Heart right ventricle (tissue), 16 donors: Measurements from ENCODE around the gene SLC38A2. TPM values are rescaled to one million over a fixed set of nuclear protein-coding genes. Genes with fewer than 3 reads are reported as not detected.

ENCODE experiments used
- ATAC-seq, 8 donors: fragments of 200-7000 bp; cut with Tn5 transposase; one replicate each; pipeline ENCODE4 v1.9.1; 2020; ENCODE audit warnings: mild to moderate bottlenecking in 8 of 8, moderate library complexity in 8 of 8, moderate number of reproducible peaks in 1 of 8
- DNase-seq, 2 donors: peaks; one replicate each; pipeline ENCODE4 v3.0.0-alpha.2; 2020
- H3K27ac ChIP-seq, 10 donors: fragments of 200-600 bp; sonication (generic) in 2 of 10; one replicate each; pipeline versions ENCODE4 v1.5.0 to v1.8.0; 2020 to 2022; ENCODE audit warnings: mild to moderate bottlenecking in 3 of 10
- H3K27me3 ChIP-seq, 7 donors: fragments of 200-600 bp; one replicate each; pipeline ENCODE4 v1.8.0; 2021 to 2022; ENCODE audit warnings: mild to moderate bottlenecking in 2 of 7
- H3K36me3 ChIP-seq, 9 donors: fragments of 200-600 bp; sonication (generic) in 1 of 9; one replicate each; pipeline versions ENCODE4 v1.5.0 to v1.8.0; 2020 to 2022; ENCODE audit warnings: mild to moderate bottlenecking in 2 of 9
- H3K4me1 ChIP-seq, 9 donors: fragments of 200-600 bp; sonication (generic) in 1 of 9; one replicate each; pipeline versions ENCODE4 v1.5.0 to v1.8.0; 2020 to 2022; ENCODE audit warnings: mild to moderate bottlenecking in 4 of 9
- H3K4me3 ChIP-seq, 10 donors: fragments of 200-600 bp; sonication (generic) in 2 of 10; one replicate each; pipeline versions ENCODE4 v1.5.0 to v1.8.0; 2020 to 2022; ENCODE audit warnings: mild to moderate bottlenecking in 7 of 10, moderate library complexity in 2 of 10
- H3K9me3 ChIP-seq, 11 donors: fragments of 200-600 bp in 10 of 11; sonication (generic) in 2 of 11; one replicate each; pipeline versions ENCODE4 v1.5.0 to v1.8.0; 2013 to 2022; ENCODE audit warnings: mild to moderate bottlenecking in 2 of 11, control low read depth in 1 of 11, moderate library complexity in 1 of 11
- WGBS, 2 donors: extraction: QIAGEN DNeasy Blood & Tissue Kit; methylation state at CpG; one replicate each; pipeline ENCODE4 v1.1.7; 2013; ENCODE audit warnings: inconsistent platforms in 1 of 2; 5-methylcytosine and 5-hydroxymethylcytosine counted together
- intact Hi-C, 10 donors: fragments of 100-400 bp; cut with DNase I; formaldehyde crosslinking; loops; one replicate each; pipeline versions ENCODE4 v1.11.1 to v1.14.2; 2022
- polyA plus RNA-seq, 2 donors: library from polyadenylated mRNA; stranded (reverse); fragments of 200-250 nt; gene quantifications; one replicate each; pipeline ENCODE4 v1.2.3, GENCODE V29; 2013
- total RNA-seq, 10 donors: library from RNA; stranded (reverse); fragmentation: NEBNext Ultra II Directional in 3 of 10; extraction: Animal tissue kit (Norgen Biotek cat#: 25700) in 3 of 10; gene quantifications; one replicate each; pipeline versions ENCODE4 v1.2.1 to v1.2.4, GENCODE V29; 2021 to 2023
- TF ChIP-seq, protein P1 (sequence below), 9 donors: fragments of 200-600 bp; sonication (generic) in 2 of 9; IDR thresholded peaks; one replicate each; pipeline versions ENCODE4 v1.5.0 to v1.8.0; 2021 to 2022; ENCODE audit warnings: antibody characterized with exemption in 9 of 9, mild to moderate bottlenecking in 5 of 9, moderate library complexity in 1 of 9
- donor health status: Arrhythmogenic right ventricular cardiomyopathy.
- donor health status: ischemic (EF 13 %, LVEDD 7.1; RV severe dilation, severe dysfunction).
- donor health status: healthy with polysubstance abuse.
- donor health status: DM: no; HTN: yes; CAD: no.
- donor health status: DM: no; HTN: no; CAD: no.
- donor health status: ischemic (EF 25% LVEDD 6.9; RV normal size, moderate dysfunction).
- donor health status: ischemic (EF 25% LVEDD 5.7; RV mildly dilated, moderate dysfunction).
- donor health status: healthy.
- donor health status: DM: yes; HTN: yes; CAD: no.
- donor health status: Ischemic cardiomyopathy.
- donor health status: ischemic (EF 35%, LVEDD 5.7; RV mildly dilated, moderate dysfunction).
- donor health status: nonischemic (EF 11% LVEDD 7.7; RV severe dilation, severe dysfunction).
- donor health status: DM: yes; HTN: yes; CAD: no.
- donor health status: PGD.
- donor health status: ischemic (EF 29% LVEDD 5.4; RV normal size, mild dysfunction).
- donor health status: nonischemic (EF 23%, LVEDD 6.1; RV moderate dilation, normal function).

SLC38A2 gene
- total and polyA plus RNA-seq, 12 donors = 65.3 to 203 (median 107) TPM

DNA sequence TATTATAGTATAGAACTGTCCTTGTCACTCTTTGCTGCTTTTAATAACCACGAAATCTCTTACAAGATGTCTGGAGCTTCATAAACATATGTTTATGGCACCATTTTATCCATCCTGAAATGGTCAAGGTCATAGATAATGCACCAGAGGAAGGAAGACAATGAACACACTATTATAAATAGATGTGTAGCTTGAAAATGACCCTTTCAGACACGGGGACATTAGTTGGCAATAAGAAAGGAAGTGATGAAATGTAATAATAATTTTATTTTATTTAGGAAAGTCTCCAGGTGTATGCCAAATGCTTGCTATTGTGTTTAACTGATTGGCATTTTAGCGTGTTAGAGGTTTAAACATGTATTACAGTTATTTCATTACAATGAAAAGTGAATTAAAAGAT, 36.8 kb upstream of the SLC38A2 start:
- Histone ChIP-seq H3K9me3 (no peaks in the 10 kb centered on the region), H3K27me3 (no peaks in the 10 kb centered on the region), H3K4me3 (no peak overlapping the region), H3K36me3 (no peaks in the 10 kb centered on the region), H3K27ac (peak overlapping the region in 8 of 10 donors; percentile 21 to 78 (median 52)), H3K4me1 (peaks cover 7 to 60% (median 37%) of the 10 kb centered on the region in 9 donors)
- 28 to 30% methylated on average over 3 of the region's 3 CpGs for WGBS, 2 donors
- TF ChIP-seq, protein P1, sequence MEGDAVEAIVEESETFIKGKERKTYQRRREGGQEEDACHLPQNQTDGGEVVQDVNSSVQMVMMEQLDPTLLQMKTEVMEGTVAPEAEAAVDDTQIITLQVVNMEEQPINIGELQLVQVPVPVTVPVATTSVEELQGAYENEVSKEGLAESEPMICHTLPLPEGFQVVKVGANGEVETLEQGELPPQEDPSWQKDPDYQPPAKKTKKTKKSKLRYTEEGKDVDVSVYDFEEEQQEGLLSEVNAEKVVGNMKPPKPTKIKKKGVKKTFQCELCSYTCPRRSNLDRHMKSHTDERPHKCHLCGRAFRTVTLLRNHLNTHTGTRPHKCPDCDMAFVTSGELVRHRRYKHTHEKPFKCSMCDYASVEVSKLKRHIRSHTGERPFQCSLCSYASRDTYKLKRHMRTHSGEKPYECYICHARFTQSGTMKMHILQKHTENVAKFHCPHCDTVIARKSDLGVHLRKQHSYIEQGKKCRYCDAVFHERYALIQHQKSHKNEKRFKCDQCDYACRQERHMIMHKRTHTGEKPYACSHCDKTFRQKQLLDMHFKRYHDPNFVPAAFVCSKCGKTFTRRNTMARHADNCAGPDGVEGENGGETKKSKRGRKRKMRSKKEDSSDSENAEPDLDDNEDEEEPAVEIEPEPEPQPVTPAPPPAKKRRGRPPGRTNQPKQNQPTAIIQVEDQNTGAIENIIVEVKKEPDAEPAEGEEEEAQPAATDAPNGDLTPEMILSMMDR (IDR thresholded peaks at IDR 0.05) = no peak
- intact Hi-C loops = no loop called here
- ATAC-seq = peak in 5 of 8 donors; percentile 24 to 52 (median 49)
- DNase-seq = no peak

DNA sequence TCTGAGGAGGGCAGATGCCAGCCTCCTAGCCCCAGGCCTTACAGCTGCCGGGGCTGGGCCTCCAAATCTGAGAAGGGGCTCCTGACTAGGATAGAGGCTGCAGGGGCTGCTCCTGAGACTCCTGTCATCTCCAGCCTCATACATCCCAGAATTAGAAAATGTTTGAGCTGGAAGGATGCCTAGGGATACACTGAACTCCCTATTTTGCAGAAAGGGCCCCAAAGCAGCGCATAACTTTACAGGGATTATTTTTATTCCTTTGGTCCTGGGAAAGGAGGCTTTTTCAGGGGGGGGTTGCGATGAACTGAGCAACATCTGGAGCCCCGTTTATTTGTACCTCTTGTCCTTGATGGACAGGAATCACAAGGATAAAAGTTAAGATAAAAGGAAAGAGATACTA, 35.9 kb upstream of the SLC38A2 start:
- intact Hi-C loops = no loop called here
- Histone ChIP-seq H3K4me1 (peaks cover 7 to 63% (median 43%) of the 10 kb centered on the region in 9 donors), H3K4me3 (no peak overlapping the region), H3K27ac (peak overlapping the region in 8 of 10 donors; percentile 21 to 78 (median 52)), H3K9me3 (no peaks in the 10 kb centered on the region), H3K36me3 (no peaks in the 10 kb centered on the region), H3K27me3 (no peaks in the 10 kb centered on the region)
- WGBS, 2 donors = 63 to 69% methylated on average over 4 of the region's 4 CpGs
- DNase-seq (no peak), ATAC-seq (peak in 1 of 8 donors; percentile 16)
- TF ChIP-seq, protein P1 (IDR thresholded peaks at IDR 0.05) = no peak

DNA sequence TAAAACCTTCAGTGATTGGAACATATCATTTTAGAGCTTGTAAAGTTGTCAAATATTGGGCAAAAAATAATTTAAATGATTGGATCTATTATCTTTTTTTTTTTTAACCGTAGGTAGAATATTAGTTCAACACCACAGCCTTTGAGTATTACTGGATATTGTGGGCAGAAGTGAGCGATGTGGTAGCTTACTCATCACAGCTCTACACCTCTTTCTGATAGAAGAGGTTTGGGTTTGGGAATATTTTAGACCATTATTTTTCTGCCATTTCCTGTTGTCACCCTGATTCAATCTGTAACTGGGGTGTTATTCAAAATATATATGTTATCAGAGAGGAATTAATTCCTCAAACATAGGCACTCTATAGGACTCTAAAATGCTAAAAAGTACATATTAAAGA, 34.8 kb upstream of the SLC38A2 start:
- no peak for ATAC-seq
- peaks cover 10 to 72% (median 42%) of the 10 kb centered on the region in 9 donors for H3K4me1 ChIP-seq

DNA sequence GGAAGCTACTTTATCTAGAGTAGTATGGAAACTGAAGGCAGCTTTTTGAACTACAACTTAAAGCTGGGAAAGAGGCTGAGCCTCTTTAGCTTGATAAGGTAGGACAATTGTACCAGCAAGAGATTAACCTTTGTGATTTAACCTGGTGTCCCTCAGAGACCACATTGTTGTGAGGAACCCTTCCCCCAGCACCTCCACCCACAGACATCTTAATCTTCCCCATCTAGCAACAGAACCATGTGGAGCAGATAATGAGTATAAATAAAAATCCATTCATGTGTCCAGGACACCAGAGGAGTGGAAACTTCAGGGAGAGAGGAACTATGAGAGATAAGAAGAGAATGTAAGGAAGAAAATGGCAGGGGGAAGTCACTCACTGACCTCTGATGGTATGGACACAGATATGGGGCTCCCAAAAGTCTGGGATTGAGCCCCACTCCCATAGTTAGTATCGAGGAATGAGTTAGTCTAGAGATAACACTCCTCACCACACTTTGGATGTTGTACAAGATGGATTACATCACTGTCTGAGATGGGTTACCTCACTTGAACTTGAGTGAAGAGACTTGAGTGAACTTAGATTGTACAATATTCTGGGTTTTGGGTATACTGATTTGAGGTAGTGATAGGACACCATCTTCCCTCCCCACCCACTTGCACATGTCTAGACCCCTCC, 33.9 kb upstream of the SLC38A2 start:
- 9 to 33% methylated on average over 1 of the region's 1 CpG for WGBS, 2 donors
- TF ChIP-seq, protein P1 (IDR thresholded peaks at IDR 0.05) = no peak
- no peak overlapping the region for H3K4me3 ChIP-seq
- H3K36me3 ChIP-seq = no peaks in the 10 kb centered on the region
- intact Hi-C loops = no loop called here
- no peak overlapping the region for H3K27ac ChIP-seq
- no peaks in the 10 kb centered on the region for H3K27me3 ChIP-seq
- peaks cover 10 to 80% (median 47%) of the 10 kb centered on the region in 9 donors for H3K4me1 ChIP-seq
- ATAC-seq (no peak), DNase-seq (no peak)
- no peaks in the 10 kb centered on the region for H3K9me3 ChIP-seq

More for the DNA sequence above, 34.8 kb upstream of the SLC38A2 start:
- intact Hi-C loops = no loop called here
- H3K4me3 ChIP-seq = no peak overlapping the region
- no peaks in the 10 kb centered on the region for H3K27me3 ChIP-seq
- TF ChIP-seq, protein P1 (IDR thresholded peaks at IDR 0.05) = no peak
- H3K36me3 ChIP-seq = no peaks in the 10 kb centered on the region
- no peak for DNase-seq
- no peaks in the 10 kb centered on the region for H3K9me3 ChIP-seq
- WGBS, 2 donors = 97 to 100% methylated on average over 2 of the region's 2 CpGs
- H3K27ac ChIP-seq = peak overlapping the region in 1 of 10 donors; percentile 22
